Loucy (cell line): Measurements from ENCODE around the gene LTBP2.

Source experiments
- H2AFZ ChIP-seq: fragments of 200-600 bp; sonication (generic); 2 replicates; pipeline ENCODE4 v1.6.0; 2016; ENCODE audit warnings: antibody characterized with exemption, mild to moderate bottlenecking, low read length, moderate library complexity
- H3F3A ChIP-seq: fragments of 200-600 bp; 2 replicates; pipeline ENCODE4 v1.6.0; 2016; ENCODE audit warnings: antibody characterized with exemption, low read depth, mild to moderate bottlenecking
- H3K27me3 ChIP-seq: fragments of 200-600 bp; sonication (generic); 2 replicates; pipeline ENCODE4 v1.6.1; 2014; ENCODE audit warnings: low read length, mild to moderate bottlenecking; ENCODE audit not compliant: insufficient read depth, poor library complexity, severe bottlenecking
- H3K36me3 ChIP-seq: fragments of 200-600 bp; sonication (generic); 2 replicates; pipeline ENCODE4 v1.6.1; 2016; ENCODE audit warnings: low read length; ENCODE audit not compliant: insufficient read depth
- H3K4me1 ChIP-seq: fragments of 200-600 bp; sonication (generic); 2 replicates; pipeline ENCODE4 v1.5.1; 2014; ENCODE audit warnings: low read length, mild to moderate bottlenecking; ENCODE audit not compliant: insufficient read depth, poor library complexity, severe bottlenecking
- H3K4me2 ChIP-seq: fragments of 200-600 bp; sonication (generic); 2 replicates; pipeline ENCODE4 v1.6.0; 2014; ENCODE audit warnings: antibody characterized with exemption, low read length, low read depth, mild to moderate bottlenecking; ENCODE audit not compliant: poor library complexity, severe bottlenecking
- H3K4me3 ChIP-seq: fragments of 200-600 bp; sonication (generic); 2 replicates; pipeline ENCODE4 v1.5.1; 2014; ENCODE audit warnings: low read length, mild to moderate bottlenecking, mixed read lengths; ENCODE audit not compliant: poor library complexity, severe bottlenecking
- H3K79me2 ChIP-seq: fragments of 200-600 bp; sonication (generic); 2 replicates; pipeline ENCODE4 v1.6.1; 2014; ENCODE audit warnings: low read length; ENCODE audit not compliant: insufficient read depth
- H3K9ac ChIP-seq: fragments of 200-600 bp; sonication (generic); 2 replicates; pipeline ENCODE4 v1.6.0; 2014; ENCODE audit warnings: mild to moderate bottlenecking, low read depth, low read length, moderate library complexity; ENCODE audit not compliant: poor library complexity, severe bottlenecking
- H3K9me2 ChIP-seq: fragments of 200-600 bp; sonication (generic); replicated peaks from 2 replicates; pipeline ENCODE4 v1.6.1; 2016; ENCODE audit warnings: low read depth, low read length, mixed read lengths
- H3K9me3 ChIP-seq: fragments of 200-600 bp; sonication (generic); 2 replicates; pipeline ENCODE4 v1.6.1; 2014; ENCODE audit warnings: mild to moderate bottlenecking, antibody characterized with exemption, low read length, low read depth; ENCODE audit not compliant: insufficient read depth
- H4K20me1 ChIP-seq: fragments of 200-600 bp; sonication (generic); 2 replicates; pipeline ENCODE4 v1.6.0; 2014; ENCODE audit warnings: antibody characterized with exemption, low read length, mild to moderate bottlenecking; ENCODE audit not compliant: insufficient read depth, poor library complexity, severe bottlenecking
- EZH2phosphoT487 ChIP-seq: fragments of 200-600 bp; IDR thresholded peaks from 2 replicates; pipeline ENCODE4 v1.6.1; 2018; ENCODE audit warnings: antibody characterized with exemption, mild to moderate bottlenecking, moderate library complexity, borderline replicate concordance
- TF ChIP-seq, protein P1 (sequence below): fragments of 200-600 bp; sonication (generic); conservative IDR thresholded peaks from 2 replicates; pipeline ENCODE4 v1.5.1; 2014; ENCODE audit warnings: mild to moderate bottlenecking, antibody characterized with exemption, low read length

Gene LTBP2

DNA sequence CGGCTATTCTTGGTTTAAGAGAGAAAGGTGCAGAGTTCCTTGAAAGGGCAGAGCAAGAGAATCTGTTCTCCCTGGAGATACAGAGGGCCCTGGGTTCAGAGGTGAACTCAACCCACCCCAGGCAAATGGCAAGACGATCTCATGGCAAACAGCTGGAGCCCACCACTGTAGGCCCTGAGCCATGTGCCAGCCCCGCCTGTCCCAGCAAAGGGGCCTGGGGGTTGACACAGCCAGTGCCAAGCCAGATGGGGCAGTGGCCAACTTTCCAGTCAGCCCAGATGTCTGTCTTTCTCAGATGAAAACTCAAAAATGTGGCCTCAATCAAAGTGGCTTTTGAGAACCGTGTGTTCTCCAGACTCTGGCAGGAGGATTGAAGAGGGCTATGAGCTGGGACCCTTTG lies 66.7 kb downstream of the LTBP2 start:
- Histone ChIP-seq H3F3A (no peaks in the 10 kb centered on the region), H4K20me1 (no peaks in the 10 kb centered on the region), H3K9me2 (no peaks in the 10 kb centered on the region), H3K4me2 (no peak overlapping the region), H3K36me3 (no peaks in the 10 kb centered on the region), H3K79me2 (no peaks in the 10 kb centered on the region), H2AFZ (no peak overlapping the region), H3K27me3 (no peaks in the 10 kb centered on the region), H3K4me3 (no peak overlapping the region), H3K9ac (no peak overlapping the region), H3K9me3 (no peaks in the 10 kb centered on the region), H3K4me1 (no peaks in the 10 kb centered on the region)
- TF ChIP-seq, protein P1, sequence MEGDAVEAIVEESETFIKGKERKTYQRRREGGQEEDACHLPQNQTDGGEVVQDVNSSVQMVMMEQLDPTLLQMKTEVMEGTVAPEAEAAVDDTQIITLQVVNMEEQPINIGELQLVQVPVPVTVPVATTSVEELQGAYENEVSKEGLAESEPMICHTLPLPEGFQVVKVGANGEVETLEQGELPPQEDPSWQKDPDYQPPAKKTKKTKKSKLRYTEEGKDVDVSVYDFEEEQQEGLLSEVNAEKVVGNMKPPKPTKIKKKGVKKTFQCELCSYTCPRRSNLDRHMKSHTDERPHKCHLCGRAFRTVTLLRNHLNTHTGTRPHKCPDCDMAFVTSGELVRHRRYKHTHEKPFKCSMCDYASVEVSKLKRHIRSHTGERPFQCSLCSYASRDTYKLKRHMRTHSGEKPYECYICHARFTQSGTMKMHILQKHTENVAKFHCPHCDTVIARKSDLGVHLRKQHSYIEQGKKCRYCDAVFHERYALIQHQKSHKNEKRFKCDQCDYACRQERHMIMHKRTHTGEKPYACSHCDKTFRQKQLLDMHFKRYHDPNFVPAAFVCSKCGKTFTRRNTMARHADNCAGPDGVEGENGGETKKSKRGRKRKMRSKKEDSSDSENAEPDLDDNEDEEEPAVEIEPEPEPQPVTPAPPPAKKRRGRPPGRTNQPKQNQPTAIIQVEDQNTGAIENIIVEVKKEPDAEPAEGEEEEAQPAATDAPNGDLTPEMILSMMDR, result no peak
- no peak for TF ChIP-seq EZH2phosphoT487

- no peaks in the 10 kb centered on the region for H4K20me1 ChIP-seq
- TF ChIP-seq, protein P1, result no peak
- TF ChIP-seq EZH2phosphoT487, result no peak
- H3K4me3 ChIP-seq, result no peak overlapping the region
- H3K36me3 ChIP-seq, result no peaks in the 10 kb centered on the region
- H3K9me3 ChIP-seq, result no peaks in the 10 kb centered on the region
- H3F3A ChIP-seq, result no peaks in the 10 kb centered on the region
- no peaks in the 10 kb centered on the region for H3K27me3 ChIP-seq
- no peaks in the 10 kb centered on the region for H3K79me2 ChIP-seq
- H2AFZ ChIP-seq, result no peak overlapping the region
- H3K4me2 ChIP-seq, result no peak overlapping the region
- H3K9ac ChIP-seq, result no peak overlapping the region
- no peaks in the 10 kb centered on the region for H3K4me1 ChIP-seq
- H3K9me2 ChIP-seq, result no peaks in the 10 kb centered on the region
Observed at GRCh38 chr14:74543771-74544438, 68.1 kb downstream of the LTBP2 start.

DNA sequence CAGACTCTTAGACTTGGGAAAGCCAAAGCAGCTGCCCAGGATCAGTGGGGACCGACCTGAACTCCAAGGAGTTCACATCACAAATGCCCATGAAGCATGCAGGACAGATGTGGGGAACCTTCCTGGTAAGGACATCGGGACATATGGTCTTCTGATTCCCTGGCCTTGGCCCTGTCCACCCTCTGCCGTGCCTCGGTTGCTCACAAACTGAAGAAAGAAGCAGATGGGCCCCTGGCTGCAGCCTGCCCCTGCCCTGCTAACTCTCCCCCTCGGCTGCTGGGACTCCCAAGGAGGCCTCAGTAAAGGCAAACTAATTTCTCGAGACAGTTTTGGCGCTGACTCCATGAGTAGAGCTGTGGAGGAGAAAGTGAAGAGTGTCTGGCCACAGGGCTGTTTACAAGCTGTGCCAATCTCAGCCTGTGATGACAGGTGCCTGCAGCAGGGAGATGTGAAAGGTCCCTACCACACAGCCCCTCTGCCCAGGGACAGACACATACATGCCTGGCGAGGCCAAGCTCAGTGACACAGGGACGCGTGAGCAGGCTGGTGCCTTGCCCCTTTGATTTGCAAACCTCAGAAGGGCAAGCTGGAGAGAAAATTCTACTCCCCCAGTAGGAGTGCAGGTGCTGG lies 69.9 kb downstream of the LTBP2 start:
- Histone ChIP-seq H3K36me3 (no peaks in the 10 kb centered on the region), H3K79me2 (no peaks in the 10 kb centered on the region), H3K9me2 (no peaks in the 10 kb centered on the region), H3K9me3 (no peaks in the 10 kb centered on the region), H3K4me3 (no peak overlapping the region), H4K20me1 (no peaks in the 10 kb centered on the region), H3K27me3 (no peaks in the 10 kb centered on the region), H2AFZ (no peak overlapping the region), H3K4me2 (no peak overlapping the region), H3K9ac (no peak overlapping the region), H3K4me1 (no peaks in the 10 kb centered on the region), H3F3A (no peaks in the 10 kb centered on the region)
- TF ChIP-seq EZH2phosphoT487, result no peak
- TF ChIP-seq, protein P1, result no peak
